A673 (cell line): ENCODE results near the gene SREBF1.

Source experiments
- EZH2 ChIP-seq: fragments of 200-600 bp; sonication (generic); IDR thresholded peaks from 2 replicates; pipeline ENCODE4 v1.6.1; 2017; ENCODE audit warnings: borderline replicate concordance, low read depth, mild to moderate bottlenecking, mixed read lengths, antibody characterized with exemption, low read length; ENCODE audit not compliant: poor library complexity, severe bottlenecking
- TF ChIP-seq, protein P1 (sequence below): fragments of 300-800, 200-600 bp; sonication (generic); conservative IDR thresholded peaks from 2 replicates; pipeline ENCODE4 v1.5.1; 2017; ENCODE audit warnings: low read depth, mild to moderate bottlenecking, antibody characterized with exemption, low read length, moderate library complexity, mixed read lengths

DNA sequence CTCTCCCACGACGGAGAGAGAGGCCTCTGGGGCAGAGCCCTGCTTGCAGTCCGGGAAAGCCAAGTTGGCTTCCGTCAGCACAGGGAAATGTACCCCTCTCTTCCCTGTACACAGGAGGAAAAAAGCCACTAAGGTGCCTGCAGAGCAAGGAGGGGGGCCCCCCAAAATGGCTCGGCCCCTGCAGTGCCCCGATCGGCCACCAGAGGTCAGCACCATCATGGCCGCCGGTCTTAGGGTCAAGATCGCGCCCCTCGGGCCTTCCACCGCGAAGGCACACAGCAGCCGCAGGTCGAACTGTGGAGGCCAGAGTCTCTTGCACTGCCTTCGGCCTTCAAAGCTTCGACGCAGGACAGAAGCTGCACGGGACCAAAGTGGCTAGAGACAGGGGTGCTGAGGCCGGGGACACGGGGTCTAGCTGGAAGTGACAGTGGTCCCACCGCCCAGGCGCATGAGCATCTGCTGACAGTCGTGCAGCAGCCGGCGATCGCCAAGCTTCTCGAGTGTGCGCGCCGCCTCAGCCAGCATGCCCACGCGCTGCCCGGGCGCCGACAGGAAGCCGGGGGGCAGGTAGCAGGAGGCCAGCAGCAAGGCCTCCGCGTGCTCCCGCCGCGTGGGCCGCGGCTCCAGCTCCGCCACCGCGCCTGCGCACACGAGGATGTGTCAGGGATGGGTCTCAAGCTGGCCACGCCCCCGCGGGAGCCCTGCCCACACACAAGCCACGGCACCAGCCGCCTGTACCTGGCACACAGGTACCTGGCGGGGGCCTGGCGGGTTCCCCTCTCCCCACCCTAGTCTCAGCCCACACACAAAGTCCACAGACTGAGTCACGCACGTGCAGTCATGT, 24.4 kb downstream of the SREBF1 start:
- TF ChIP-seq, protein P1, sequence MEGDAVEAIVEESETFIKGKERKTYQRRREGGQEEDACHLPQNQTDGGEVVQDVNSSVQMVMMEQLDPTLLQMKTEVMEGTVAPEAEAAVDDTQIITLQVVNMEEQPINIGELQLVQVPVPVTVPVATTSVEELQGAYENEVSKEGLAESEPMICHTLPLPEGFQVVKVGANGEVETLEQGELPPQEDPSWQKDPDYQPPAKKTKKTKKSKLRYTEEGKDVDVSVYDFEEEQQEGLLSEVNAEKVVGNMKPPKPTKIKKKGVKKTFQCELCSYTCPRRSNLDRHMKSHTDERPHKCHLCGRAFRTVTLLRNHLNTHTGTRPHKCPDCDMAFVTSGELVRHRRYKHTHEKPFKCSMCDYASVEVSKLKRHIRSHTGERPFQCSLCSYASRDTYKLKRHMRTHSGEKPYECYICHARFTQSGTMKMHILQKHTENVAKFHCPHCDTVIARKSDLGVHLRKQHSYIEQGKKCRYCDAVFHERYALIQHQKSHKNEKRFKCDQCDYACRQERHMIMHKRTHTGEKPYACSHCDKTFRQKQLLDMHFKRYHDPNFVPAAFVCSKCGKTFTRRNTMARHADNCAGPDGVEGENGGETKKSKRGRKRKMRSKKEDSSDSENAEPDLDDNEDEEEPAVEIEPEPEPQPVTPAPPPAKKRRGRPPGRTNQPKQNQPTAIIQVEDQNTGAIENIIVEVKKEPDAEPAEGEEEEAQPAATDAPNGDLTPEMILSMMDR: peak; percentile 96
- TF ChIP-seq EZH2: no peak
